Measurements from ENCODE around the gene MGAT1. TPM values are rescaled to one million over a fixed set of nuclear protein-coding genes. Genes with fewer than 3 reads are reported as not detected.
"Not testable (repeated sequence)": the region's sequence is repeated elsewhere in the genome, so short reads cannot be mapped to it uniquely, and the experiment has no call there.

Gene MGAT1
- total RNA-seq, 1 experiment from 2014 or later: 258 TPM

GRCh38 chr5:180742727-180743126 lies 59.9 kb downstream of the MGAT1 start:
- in situ Hi-C loops (cut with HindIII; ENCODE audit: low sequenced_read_pairs): no loop called here
- DNase-seq (ENCODE audit: low spot score): no peak

DNA sequence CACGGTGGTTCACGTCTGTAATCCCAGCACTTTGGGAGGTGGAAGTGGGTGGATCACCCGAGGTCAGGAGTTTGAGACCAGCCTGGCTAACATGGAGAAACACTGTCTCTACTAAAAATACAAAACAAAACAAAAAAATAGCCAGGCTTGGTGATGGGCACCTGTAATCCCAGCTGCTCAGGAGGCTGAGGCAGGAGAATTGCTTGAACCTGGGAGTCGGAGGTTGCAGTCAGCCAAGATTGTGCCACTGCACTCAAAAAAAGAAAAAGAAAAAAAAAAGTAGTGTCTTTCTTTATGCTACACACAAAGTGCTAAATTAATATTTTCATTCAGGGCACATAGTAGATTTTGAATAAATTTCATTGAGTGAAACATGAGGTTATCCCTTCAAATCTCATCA lies 61.7 kb downstream of the MGAT1 start:
- DNase-seq (ENCODE audit: low spot score); in situ Hi-C loops (cut with HindIII; ENCODE audit: low sequenced_read_pairs): not testable (repeated sequence)

- DNase-seq (ENCODE audit: low spot score): no peak
- in situ Hi-C loops (cut with HindIII; ENCODE audit: low sequenced_read_pairs): no loop called here
Measured at GRCh38 chr5:180739958-180740357, 62.6 kb downstream of the MGAT1 start, which contains the start of gene OR2Y1. TSS of gene OR2Y1 (minus strand) at chr5:180740058. CDS start at chr5:180740058, 0 bp downstream.

- DNase-seq (ENCODE audit: low spot score): no peak
- in situ Hi-C loops (cut with HindIII; ENCODE audit: low sequenced_read_pairs): no loop called here
Measured at GRCh38 chr5:180739271-180739670, 63.3 kb downstream of the MGAT1 start.

DNA sequence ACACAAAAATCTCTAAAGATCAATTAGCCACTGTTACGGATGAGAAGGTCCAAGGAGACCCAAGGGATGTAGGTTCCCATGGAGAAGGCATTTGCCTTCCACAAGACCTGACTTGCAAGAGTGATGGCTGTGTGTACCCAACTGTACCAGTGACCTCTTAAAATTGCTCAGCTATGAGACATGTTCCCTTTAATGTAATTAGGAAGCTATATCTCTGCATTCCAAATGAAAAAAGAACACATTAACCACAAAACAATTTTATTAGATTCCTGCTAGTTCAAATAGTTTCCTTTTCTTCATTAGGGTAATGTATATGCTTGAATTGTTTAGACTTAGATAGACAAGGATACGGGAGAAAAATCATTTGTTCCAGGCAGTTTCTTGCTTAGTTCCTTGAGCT lies 66.1 kb downstream of the MGAT1 start:
- DNase-seq (ENCODE audit: low spot score): no peak
- in situ Hi-C loops (cut with HindIII; ENCODE audit: low sequenced_read_pairs): no loop called here

Other genes with a start within 250 kb of the MGAT1 start
- not detected in 2 replicates for gene SCGB3A1, start 211.3 kb downstream of the MGAT1 start, total RNA-seq (2014; rRNA removed; shearing (Covaris generic))
- 15.7 and 31.3 TPM in 2 replicates for gene FLT4, start 153.2 kb downstream of the MGAT1 start, total RNA-seq (2014; rRNA removed; shearing (Covaris generic))
- gene OR2Y1, start 62.7 kb downstream of the MGAT1 start, total RNA-seq (2014; rRNA removed; shearing (Covaris generic)): not detected in 2 replicates
- 33.0 and 37.9 TPM in 2 replicates for gene ZFP62, start 58.5 kb upstream of the MGAT1 start, total RNA-seq (2014; rRNA removed; shearing (Covaris generic))
- gene BTNL8, start 96.4 kb upstream of the MGAT1 start, total RNA-seq (2014; rRNA removed; shearing (Covaris generic)): not detected in 2 replicates
- gene BTNL3, start 186.0 kb upstream of the MGAT1 start, total RNA-seq (2014; rRNA removed; shearing (Covaris generic)): not detected in 2 replicates
- 0.98 and 5.3 TPM in 2 replicates for gene BTNL9, start 237.5 kb upstream of the MGAT1 start, total RNA-seq (2014; rRNA removed; shearing (Covaris generic))

Measured in G401 (cell line).